Liver (tissue), 3 donors: ENCODE data around the gene CCDC154.

Experiments
- REST ChIP-seq: IDR thresholded peaks from 2 replicates; pipeline ENCODE4 v1.6.1; 2016; ENCODE audit warnings: antibody characterized with exemption, mild to moderate bottlenecking
- SP1 ChIP-seq: IDR thresholded peaks from 2 replicates; pipeline ENCODE4 v1.6.1; 2018; ENCODE audit warnings: antibody characterized with exemption, mild to moderate bottlenecking
- TF ChIP-seq, protein P1 (sequence below): fragments of 150-350 bp; IDR thresholded peaks from 2 replicates; pipeline ENCODE4 v1.5.1; 2017; ENCODE audit warnings: improper control_type of control experiment, low read depth, low read length; ENCODE audit not compliant: missing input control
- TF ChIP-seq, protein P2 (sequence below): IDR thresholded peaks from 2 replicates; pipeline ENCODE4 v1.6.1; 2016; ENCODE audit warnings: antibody characterized with exemption
- donor health status: healthy.
- donor health status: healthy.

DNA sequence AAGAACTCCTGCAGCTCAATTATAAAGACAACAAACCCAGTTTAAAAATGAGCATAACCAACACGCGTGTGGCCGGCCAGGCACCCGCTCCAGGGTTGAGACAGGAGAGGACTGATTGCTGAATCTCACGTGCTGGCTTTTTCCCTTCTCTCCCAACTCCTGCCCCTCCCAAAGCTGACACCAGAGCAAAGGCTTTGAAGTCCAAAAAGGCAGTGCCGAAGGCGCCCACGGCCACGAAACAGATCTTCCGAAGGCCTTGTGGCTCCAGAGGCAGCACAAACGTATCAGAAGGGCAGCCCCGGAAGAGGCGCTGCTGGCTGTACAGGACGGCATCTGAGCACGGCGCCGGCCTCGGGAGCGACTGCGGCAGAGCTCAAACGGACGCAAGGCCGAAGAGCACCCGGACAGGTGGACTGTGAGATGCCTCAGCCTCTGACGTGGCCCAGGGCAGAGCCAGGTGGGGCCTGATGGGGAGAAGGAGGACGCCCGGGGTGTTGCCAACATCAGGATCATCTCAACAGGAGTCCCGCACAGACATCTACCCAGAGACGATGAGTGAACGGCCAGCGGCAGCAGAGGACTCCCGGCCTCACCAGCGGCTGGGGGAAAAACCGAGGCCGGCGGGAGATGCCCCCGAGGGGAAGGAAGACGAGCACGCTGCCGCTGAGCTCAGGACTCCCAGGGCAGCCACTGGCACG lies 20.0 kb upstream of the CCDC154 start:
- TF ChIP-seq, protein P1, sequence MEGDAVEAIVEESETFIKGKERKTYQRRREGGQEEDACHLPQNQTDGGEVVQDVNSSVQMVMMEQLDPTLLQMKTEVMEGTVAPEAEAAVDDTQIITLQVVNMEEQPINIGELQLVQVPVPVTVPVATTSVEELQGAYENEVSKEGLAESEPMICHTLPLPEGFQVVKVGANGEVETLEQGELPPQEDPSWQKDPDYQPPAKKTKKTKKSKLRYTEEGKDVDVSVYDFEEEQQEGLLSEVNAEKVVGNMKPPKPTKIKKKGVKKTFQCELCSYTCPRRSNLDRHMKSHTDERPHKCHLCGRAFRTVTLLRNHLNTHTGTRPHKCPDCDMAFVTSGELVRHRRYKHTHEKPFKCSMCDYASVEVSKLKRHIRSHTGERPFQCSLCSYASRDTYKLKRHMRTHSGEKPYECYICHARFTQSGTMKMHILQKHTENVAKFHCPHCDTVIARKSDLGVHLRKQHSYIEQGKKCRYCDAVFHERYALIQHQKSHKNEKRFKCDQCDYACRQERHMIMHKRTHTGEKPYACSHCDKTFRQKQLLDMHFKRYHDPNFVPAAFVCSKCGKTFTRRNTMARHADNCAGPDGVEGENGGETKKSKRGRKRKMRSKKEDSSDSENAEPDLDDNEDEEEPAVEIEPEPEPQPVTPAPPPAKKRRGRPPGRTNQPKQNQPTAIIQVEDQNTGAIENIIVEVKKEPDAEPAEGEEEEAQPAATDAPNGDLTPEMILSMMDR, result no peak
- TF ChIP-seq SP1, result no peak
- no peak for TF ChIP-seq REST
- TF ChIP-seq, protein P2, sequence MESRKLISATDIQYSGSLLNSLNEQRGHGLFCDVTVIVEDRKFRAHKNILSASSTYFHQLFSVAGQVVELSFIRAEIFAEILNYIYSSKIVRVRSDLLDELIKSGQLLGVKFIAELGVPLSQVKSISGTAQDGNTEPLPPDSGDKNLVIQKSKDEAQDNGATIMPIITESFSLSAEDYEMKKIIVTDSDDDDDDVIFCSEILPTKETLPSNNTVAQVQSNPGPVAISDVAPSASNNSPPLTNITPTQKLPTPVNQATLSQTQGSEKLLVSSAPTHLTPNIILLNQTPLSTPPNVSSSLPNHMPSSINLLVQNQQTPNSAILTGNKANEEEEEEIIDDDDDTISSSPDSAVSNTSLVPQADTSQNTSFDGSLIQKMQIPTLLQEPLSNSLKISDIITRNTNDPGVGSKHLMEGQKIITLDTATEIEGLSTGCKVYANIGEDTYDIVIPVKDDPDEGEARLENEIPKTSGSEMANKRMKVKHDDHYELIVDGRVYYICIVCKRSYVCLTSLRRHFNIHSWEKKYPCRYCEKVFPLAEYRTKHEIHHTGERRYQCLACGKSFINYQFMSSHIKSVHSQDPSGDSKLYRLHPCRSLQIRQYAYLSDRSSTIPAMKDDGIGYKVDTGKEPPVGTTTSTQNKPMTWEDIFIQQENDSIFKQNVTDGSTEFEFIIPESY, result no peak
